Measurements from ENCODE around the gene APOBEC4.

GRCh38 chr1:183642166-183642565 lies 10.9 kb downstream of the APOBEC4 start:
- TF ChIP-seq, protein P1, sequence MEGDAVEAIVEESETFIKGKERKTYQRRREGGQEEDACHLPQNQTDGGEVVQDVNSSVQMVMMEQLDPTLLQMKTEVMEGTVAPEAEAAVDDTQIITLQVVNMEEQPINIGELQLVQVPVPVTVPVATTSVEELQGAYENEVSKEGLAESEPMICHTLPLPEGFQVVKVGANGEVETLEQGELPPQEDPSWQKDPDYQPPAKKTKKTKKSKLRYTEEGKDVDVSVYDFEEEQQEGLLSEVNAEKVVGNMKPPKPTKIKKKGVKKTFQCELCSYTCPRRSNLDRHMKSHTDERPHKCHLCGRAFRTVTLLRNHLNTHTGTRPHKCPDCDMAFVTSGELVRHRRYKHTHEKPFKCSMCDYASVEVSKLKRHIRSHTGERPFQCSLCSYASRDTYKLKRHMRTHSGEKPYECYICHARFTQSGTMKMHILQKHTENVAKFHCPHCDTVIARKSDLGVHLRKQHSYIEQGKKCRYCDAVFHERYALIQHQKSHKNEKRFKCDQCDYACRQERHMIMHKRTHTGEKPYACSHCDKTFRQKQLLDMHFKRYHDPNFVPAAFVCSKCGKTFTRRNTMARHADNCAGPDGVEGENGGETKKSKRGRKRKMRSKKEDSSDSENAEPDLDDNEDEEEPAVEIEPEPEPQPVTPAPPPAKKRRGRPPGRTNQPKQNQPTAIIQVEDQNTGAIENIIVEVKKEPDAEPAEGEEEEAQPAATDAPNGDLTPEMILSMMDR (IDR thresholded peaks at IDR 0.05), result no peak
- TF ChIP-seq POLR2A (IDR thresholded peaks at IDR 0.05), result no peak

All from body of pancreas (tissue), 4 donors.